GM12801 (cell line): ENCODE data around the gene RIT1.

Experiments used
- CTCF ChIP-seq: IDR thresholded peaks from one replicate; pipeline ENCODE4 v1.5.1; 2011; ENCODE audit warnings: control low read depth; ENCODE audit not compliant: insufficient read length; ENCODE audit errors: extremely low read depth

The RIT1 gene

GRCh38 chr1:155856975-155857930 is 53.9 kb downstream of the RIT1 start, which contains the start of gene GON4L:
Gene GON4L, minus strand, starts transcription at chr1:155857214. Its CDS starts 3,434 bp downstream, at chr1:155853780.
- no peak for TF ChIP-seq CTCF

DNA sequence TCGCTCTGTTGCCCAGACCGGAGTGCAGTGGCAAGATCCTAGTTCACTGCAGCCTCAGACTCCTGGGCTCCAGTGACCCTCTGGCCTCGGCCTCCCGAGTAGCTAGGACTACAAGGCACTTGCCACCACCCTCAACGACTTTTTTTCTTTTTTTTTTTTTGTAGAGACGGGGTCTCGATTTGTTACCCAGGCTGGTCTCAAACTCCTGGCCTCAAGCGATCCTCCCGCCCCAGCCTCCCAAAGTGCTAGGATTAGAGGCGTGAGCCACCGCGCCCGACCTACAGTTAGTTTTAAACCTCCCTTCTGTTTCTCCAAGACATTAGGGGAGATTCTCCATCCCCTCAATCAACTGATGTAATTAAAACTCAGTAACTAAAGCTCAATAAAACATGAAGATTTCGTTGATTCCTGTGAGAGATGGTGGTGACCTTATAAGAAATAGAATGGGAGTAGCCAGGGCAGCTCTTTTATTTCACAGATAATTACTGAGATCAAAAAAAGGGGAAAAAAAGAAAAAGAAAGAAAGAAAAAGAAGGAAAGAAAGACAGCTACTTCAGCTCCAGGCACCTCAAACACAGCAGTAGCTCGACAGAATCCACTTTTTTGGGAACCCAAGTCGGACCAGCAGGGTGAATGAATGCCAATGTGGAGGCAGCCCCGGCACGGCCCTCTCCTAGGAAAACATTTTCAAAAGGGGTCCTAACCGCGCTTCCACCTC is 54.7 kb downstream of the RIT1 start:
- TF ChIP-seq CTCF, result no peak

GRCh38 chr1:155850345-155850744 is 60.8 kb downstream of the RIT1 start:
- no peak for TF ChIP-seq CTCF

DNA sequence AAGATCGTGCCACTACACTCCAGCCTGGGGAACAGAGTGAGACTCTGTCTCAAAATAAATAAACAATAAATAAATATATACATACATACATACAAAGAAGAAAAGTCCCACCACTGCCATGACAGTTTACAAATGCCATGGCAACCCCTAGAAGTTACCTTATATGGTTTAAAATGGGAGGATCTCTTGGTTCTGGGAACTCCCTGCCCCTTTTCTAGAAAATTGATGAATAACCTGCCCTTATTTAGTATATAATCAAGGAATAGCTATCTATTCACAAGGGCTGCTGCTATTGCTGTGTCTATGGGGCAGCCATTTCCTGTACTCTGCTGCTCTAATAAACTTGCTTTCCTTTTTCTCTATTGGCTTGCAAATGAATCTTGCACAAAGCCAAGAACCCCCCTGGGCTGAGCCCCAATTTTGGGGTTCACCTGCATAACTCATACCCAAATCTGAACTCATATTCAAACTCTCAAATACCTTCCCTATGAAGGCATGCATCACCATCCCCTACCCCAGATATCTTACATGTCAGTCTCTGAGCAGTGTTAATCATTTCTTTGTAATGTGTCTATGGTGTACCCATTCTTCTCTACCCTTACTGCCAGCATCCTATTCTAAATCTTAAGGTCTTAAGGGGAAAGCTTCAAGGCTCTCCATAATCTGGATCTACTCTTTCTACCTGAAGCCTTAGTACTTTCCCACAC is 63.2 kb downstream of the RIT1 start:
- no peak for TF ChIP-seq CTCF
